Measurements from ENCODE around the gene OSGEP.
"Not testable (repeated sequence)": the region's sequence is repeated elsewhere in the genome, so short reads cannot be mapped to it uniquely, and the experiment has no call there.

OSGEP gene

GRCh38 chr14:20469242-20469889, 14.8 kb upstream of the OSGEP start, which contains the start of gene PNP:
Gene PNP, plus strand, starts transcription at chr14:20469406. Its CDS starts 119 bp downstream, at chr14:20469525.
- peak; percentile 96 for DNase-seq

GRCh38 chr14:20468764-20469241, 14.2 kb upstream of the OSGEP start:
- DNase-seq, result no peak

GRCh38 chr14:20461225-20462141, 6.9 kb upstream of the OSGEP start, which contains the start of gene PIP4P1:
Gene PIP4P1, minus strand, starts transcription at chr14:20461434. Its CDS starts 109 bp downstream, at chr14:20461325.
- peak; percentile 100 for DNase-seq

GRCh38 chr14:20460458-20461224, 6.0 kb upstream of the OSGEP start:
- no peak for DNase-seq

GRCh38 chr14:20458031-20458789, 3.6 kb upstream of the OSGEP start:
- DNase-seq, result no peak

- no peak for DNase-seq
These were observed 2.4 kb upstream of the OSGEP start for GRCh38 chr14:20456971-20457370.

GRCh38 chr14:20455355-20456300, 1.0 kb upstream of the OSGEP start:
- no peak for DNase-seq

GRCh38 chr14:20452831-20453230, 1.8 kb downstream of the OSGEP start:
- DNase-seq, result not testable (repeated sequence)

GRCh38 chr14:20446889-20447288, 7.7 kb downstream of the OSGEP start:
- no peak for DNase-seq

- not testable (repeated sequence) for DNase-seq
These were observed 11.0 kb downstream of the OSGEP start for GRCh38 chr14:20443650-20444049.

GRCh38 chr14:20441461-20441860, 13.2 kb downstream of the OSGEP start:
- DNase-seq, result no peak

- no peak for DNase-seq
These were observed 13.7 kb downstream of the OSGEP start for GRCh38 chr14:20440882-20441281.

GRCh38 chr14:20440465-20440864, 14.1 kb downstream of the OSGEP start:
- no peak for DNase-seq

GRCh38 chr14:20438664-20439063, 15.9 kb downstream of the OSGEP start:
- DNase-seq, result no peak

GRCh38 chr14:20436363-20436755, 18.3 kb downstream of the OSGEP start:
- no peak for DNase-seq

- DNase-seq, result no peak
These were observed 18.8 kb downstream of the OSGEP start, which contains the start of gene KLHL33 for GRCh38 chr14:20435582-20436362. Gene KLHL33, minus strand, starts transcription at chr14:20436166. Its CDS starts 355 bp downstream, at chr14:20435811.

- no peak for DNase-seq
These were observed 19.7 kb downstream of the OSGEP start for GRCh38 chr14:20434701-20435581.

- DNase-seq, result peak; percentile 96
These were observed 24.6 kb downstream of the OSGEP start for GRCh38 chr14:20429801-20430669.
